Mesenchymal stem cell (in vitro differentiated cells and primary cell): ENCODE results near the gene PRKCG.
A peak's percentile ranks its signal among the peaks of the same experiment; 100 is the strongest.

Experiments
- DNase-seq: peaks from one replicate; pipeline ENCODE4 v3.0.0-alpha.2; 2013
- H2AFZ ChIP-seq: one replicate; pipeline ENCODE4 v1.6.1; 2013; ENCODE audit warnings: low read depth, mild to moderate bottlenecking, control low read depth, inconsistent platforms, low read length, moderate library complexity
- H2AK5ac ChIP-seq: 2 replicates; pipeline ENCODE4 v1.6.1; 2013; ENCODE audit warnings: low read length, moderate library complexity, mild to moderate bottlenecking, inconsistent platforms; ENCODE audit not compliant: severe bottlenecking
- H2BK120ac ChIP-seq: one replicate; pipeline ENCODE4 v1.6.1; 2013; ENCODE audit warnings: low read depth, mild to moderate bottlenecking, inconsistent platforms, low read length, moderate library complexity
- H2BK12ac ChIP-seq, 2 experiments: one replicate each; pipeline ENCODE4 v1.6.1; 2013; ENCODE audit warnings: inconsistent platforms in 2 of 2, low read length in 2 of 2, mild to moderate bottlenecking in 2 of 2, moderate library complexity in 2 of 2, control low read depth in 1 of 2
- H2BK15ac ChIP-seq: one replicate; pipeline ENCODE4 v1.6.1; 2013; ENCODE audit warnings: mild to moderate bottlenecking, low read depth, inconsistent platforms; ENCODE audit not compliant: poor library complexity, severe bottlenecking
- H2BK5ac ChIP-seq: 2 replicates; pipeline ENCODE4 v1.6.1; 2013; ENCODE audit warnings: low read depth, mild to moderate bottlenecking, low read length, control low read depth, inconsistent platforms; ENCODE audit not compliant: poor library complexity, severe bottlenecking
- H3K14ac ChIP-seq, 2 experiments: one replicate each; pipeline ENCODE4 v1.6.1; 2013; ENCODE audit warnings: inconsistent platforms in 2 of 2, low read length in 2 of 2, control low read depth in 1 of 2, mild to moderate bottlenecking in 1 of 2, moderate library complexity in 1 of 2
- H3K18ac ChIP-seq, 2 experiments: one replicate each; pipeline ENCODE4 v1.6.1; 2013; ENCODE audit warnings: inconsistent platforms in 2 of 2, low read length in 2 of 2, control low read depth in 1 of 2, low read depth in 1 of 2, mild to moderate bottlenecking in 1 of 2
- H3K23ac ChIP-seq, 2 experiments: one replicate each; pipeline ENCODE4 v1.6.1; 2013; ENCODE audit warnings: inconsistent platforms in 2 of 2, low read length in 2 of 2, mild to moderate bottlenecking in 2 of 2, moderate library complexity in 2 of 2, control low read depth in 1 of 2
- H3K27ac ChIP-seq: 2 replicates; pipeline ENCODE4 v1.5.1; 2013; ENCODE audit warnings: mild to moderate bottlenecking, moderate library complexity, low read length, control low read depth, inconsistent platforms; ENCODE audit not compliant: poor library complexity, severe bottlenecking
- H3K27me3 ChIP-seq, 2 experiments: 2 replicates each; pipeline versions ENCODE4 v1.6.1 to v1.7.0; 2013; ENCODE audit warnings: low read length in 2 of 2, mild to moderate bottlenecking in 2 of 2, moderate library complexity in 2 of 2, control low read depth in 1 of 2, inconsistent platforms in 1 of 2; ENCODE audit not compliant: control insufficient read depth in 1 of 2, insufficient read depth in 1 of 2
- H3K36me3 ChIP-seq, 2 experiments: 2 replicates each; pipeline versions ENCODE4 v1.6.1 to v1.7.0; 2013; ENCODE audit warnings: low read length in 2 of 2, control low read depth in 1 of 2, inconsistent platforms in 1 of 2, low read depth in 1 of 2, mild to moderate bottlenecking in 1 of 2; ENCODE audit not compliant: insufficient read depth in 2 of 2, control insufficient read depth in 1 of 2
- H3K4ac ChIP-seq, 2 experiments: one replicate each; pipeline ENCODE4 v1.6.1; 2013; ENCODE audit warnings: inconsistent platforms in 2 of 2, low read length in 2 of 2, mild to moderate bottlenecking in 2 of 2, moderate library complexity in 2 of 2, control low read depth in 1 of 2, low read depth in 1 of 2
- H3K4me1 ChIP-seq: 2 replicates; pipeline ENCODE4 v1.6.1; 2013; ENCODE audit warnings: low read depth, low read length, control low read depth; ENCODE audit not compliant: control insufficient read depth, insufficient read depth
- H3K4me2 ChIP-seq: 2 replicates; pipeline ENCODE4 v1.6.1; 2013; ENCODE audit warnings: low read length, mild to moderate bottlenecking, inconsistent platforms; ENCODE audit not compliant: poor library complexity, severe bottlenecking
- H3K4me3 ChIP-seq, 2 experiments: 2 replicates each; pipeline versions ENCODE4 v1.5.1 to v1.7.0; 2013; ENCODE audit warnings: low read length in 2 of 2, mild to moderate bottlenecking in 2 of 2, control low read depth in 1 of 2, low read depth in 1 of 2; ENCODE audit not compliant: insufficient read depth in 1 of 2
- H3K79me1 ChIP-seq: replicated peaks from 2 replicates; pipeline ENCODE4 v1.6.1; 2013; ENCODE audit warnings: mild to moderate bottlenecking, control low read depth, low read length, inconsistent platforms; ENCODE audit not compliant: poor library complexity, severe bottlenecking
- H3K9ac ChIP-seq: 2 replicates; pipeline ENCODE4 v1.7.0; 2013; ENCODE audit warnings: mild to moderate bottlenecking, low read length, moderate library complexity
- H3K9me3 ChIP-seq: 2 replicates; pipeline ENCODE4 v1.7.0; 2013; ENCODE audit warnings: mild to moderate bottlenecking, low read length; ENCODE audit not compliant: control insufficient read depth
- H4K8ac ChIP-seq: one replicate; pipeline ENCODE4 v1.6.1; 2013; ENCODE audit warnings: inconsistent platforms, mild to moderate bottlenecking, low read length, moderate library complexity
- H4K91ac ChIP-seq: one replicate; pipeline ENCODE4 v1.6.1; 2013; ENCODE audit warnings: mild to moderate bottlenecking, low read length, inconsistent platforms
- WGBS: methylation state at CpG from one replicate; pipeline ENCODE4 v1.1.7; 2013; ENCODE audit warnings: mixed read lengths; 5-methylcytosine and 5-hydroxymethylcytosine counted together

The PRKCG gene

DNA sequence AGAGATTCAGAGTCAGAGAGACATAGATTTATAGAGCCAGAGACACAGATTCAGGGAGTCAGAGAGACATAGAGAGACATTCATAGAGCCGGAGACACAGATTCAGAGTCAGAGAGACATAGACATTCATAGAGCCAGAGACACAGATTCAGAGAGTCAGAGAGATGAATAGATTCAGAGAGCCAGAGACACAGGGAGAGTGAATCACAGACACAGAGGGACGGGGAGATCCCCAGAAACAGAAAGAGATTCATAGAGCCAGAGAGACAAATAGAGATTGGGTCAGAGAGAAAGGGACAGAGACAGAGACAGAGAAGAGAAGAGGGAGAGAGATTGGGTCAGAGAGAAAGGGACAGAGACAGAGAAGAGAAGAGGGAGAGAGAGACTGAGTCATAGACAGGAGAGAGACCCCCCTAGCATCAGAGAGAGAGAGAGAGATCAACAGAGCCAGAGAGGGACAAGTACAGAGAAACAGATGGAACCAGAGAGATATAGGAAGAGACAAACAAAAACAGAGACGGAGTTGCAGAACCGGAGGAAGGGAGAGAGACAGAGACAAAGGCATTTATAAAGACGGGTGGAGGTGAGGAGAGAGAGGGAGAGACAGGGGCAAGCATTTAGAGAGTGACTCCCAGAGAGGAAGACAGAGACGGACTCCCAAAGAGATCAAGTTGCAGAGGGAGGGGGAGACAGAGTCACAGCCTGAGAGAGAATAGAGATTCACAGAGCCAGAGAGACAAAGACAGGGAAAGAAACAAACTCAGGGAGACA is 1.1 kb upstream of the PRKCG start:
- Histone ChIP-seq H3K9ac (peak overlapping the region; percentile 61), H3K4me2 (peak overlapping the region; percentile 70), H2AFZ (no peak overlapping the region), H2BK120ac (no peak overlapping the region), H2AK5ac (no peak overlapping the region), H2BK5ac (no peak overlapping the region), H3K79me1 (no peaks in the 10 kb centered on the region), H3K14ac (no peak overlapping the region), H4K8ac (no peak overlapping the region), H3K4me1 (peaks cover 12% of the 10 kb centered on the region), H3K18ac (no peak overlapping the region), H3K4ac (no peak overlapping the region), H2BK12ac (no peak overlapping the region), H3K9me3 (no peaks in the 10 kb centered on the region), H4K91ac (no peak overlapping the region), H3K36me3 (peaks cover 5 to 6% of the 10 kb centered on the region in 2 experiments), H3K27me3 (peaks cover 46 to 58% of the 10 kb centered on the region in 2 experiments), H3K23ac (no peak overlapping the region), H2BK15ac (no peak overlapping the region), H3K4me3 (peak overlapping the region in 1 of 2 experiments; percentile 63), H3K27ac (no peak overlapping the region)
- WGBS = 43% methylated on average over 6 of the region's 6 CpGs
- DNase-seq = peak; percentile 46

- no peak overlapping the region for H3K4me3 ChIP-seq
- no peak overlapping the region for H3K4ac ChIP-seq
- no peaks in the 10 kb centered on the region for H3K36me3 ChIP-seq
- H2BK5ac ChIP-seq = no peak overlapping the region
- peaks cover 12% of the 10 kb centered on the region for H3K4me1 ChIP-seq
- no peak overlapping the region for H4K91ac ChIP-seq
- no peak overlapping the region for H2BK120ac ChIP-seq
- H3K9me3 ChIP-seq = no peaks in the 10 kb centered on the region
- no peak overlapping the region for H3K18ac ChIP-seq
- DNase-seq = no peak
- no peak overlapping the region for H4K8ac ChIP-seq
- H3K9ac ChIP-seq = no peak overlapping the region
- no peak overlapping the region for H2BK15ac ChIP-seq
- H2AK5ac ChIP-seq = no peak overlapping the region
- no peak overlapping the region for H2BK12ac ChIP-seq
- H3K27ac ChIP-seq = no peak overlapping the region
- H3K27me3 ChIP-seq = peaks cover 49 to 62% of the 10 kb centered on the region in 2 experiments
- H3K23ac ChIP-seq = no peak overlapping the region
- no peaks in the 10 kb centered on the region for H3K79me1 ChIP-seq
- no peak overlapping the region for H3K14ac ChIP-seq
- H3K4me2 ChIP-seq = peak overlapping the region; percentile 70
- WGBS = 11% methylated on average over 15 of the region's 18 CpGs
- H2AFZ ChIP-seq = no peak overlapping the region
These were observed 524 bp downstream of the PRKCG start for GRCh38 chr19:53882391-53883050.

DNA sequence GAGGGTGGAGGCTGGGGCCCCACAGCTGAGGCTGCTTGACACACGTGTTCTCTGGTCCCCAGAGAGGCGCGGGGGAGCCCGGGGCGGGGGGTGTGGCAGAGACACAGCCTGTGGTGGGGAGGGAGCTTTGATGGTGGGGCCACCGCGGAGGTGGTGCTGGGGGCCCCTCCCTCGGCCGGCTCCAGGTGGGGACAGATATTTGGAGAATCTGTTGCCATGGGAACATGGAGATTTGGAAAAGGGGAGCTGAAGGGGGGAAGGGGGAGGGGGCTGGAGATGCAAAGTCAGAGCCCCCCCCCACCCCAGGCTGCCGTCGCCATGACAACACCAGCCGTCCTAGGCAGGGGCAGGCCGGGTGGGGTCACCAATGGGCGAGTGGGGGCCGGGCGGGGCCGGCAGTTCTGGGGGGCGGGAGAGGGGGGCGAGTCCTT is 1.2 kb downstream of the PRKCG start:
- Histone ChIP-seq H3K9me3 (no peaks in the 10 kb centered on the region), H3K4ac (no peak overlapping the region), H3K14ac (no peak overlapping the region), H4K8ac (no peak overlapping the region), H2AK5ac (no peak overlapping the region), H2BK12ac (no peak overlapping the region), H3K18ac (no peak overlapping the region), H3K4me3 (no peak overlapping the region), H3K36me3 (no peaks in the 10 kb centered on the region), H3K79me1 (no peaks in the 10 kb centered on the region), H3K9ac (no peak overlapping the region), H3K27me3 (peaks cover 49 to 62% of the 10 kb centered on the region in 2 experiments), H3K27ac (no peak overlapping the region), H2AFZ (no peak overlapping the region), H3K23ac (no peak overlapping the region), H2BK15ac (no peak overlapping the region), H4K91ac (no peak overlapping the region), H2BK5ac (no peak overlapping the region), H3K4me2 (no peak overlapping the region), H2BK120ac (no peak overlapping the region), H3K4me1 (peaks cover 12% of the 10 kb centered on the region)
- DNase-seq = no peak
- WGBS = 3% methylated on average over 11 of the region's 19 CpGs

DNA sequence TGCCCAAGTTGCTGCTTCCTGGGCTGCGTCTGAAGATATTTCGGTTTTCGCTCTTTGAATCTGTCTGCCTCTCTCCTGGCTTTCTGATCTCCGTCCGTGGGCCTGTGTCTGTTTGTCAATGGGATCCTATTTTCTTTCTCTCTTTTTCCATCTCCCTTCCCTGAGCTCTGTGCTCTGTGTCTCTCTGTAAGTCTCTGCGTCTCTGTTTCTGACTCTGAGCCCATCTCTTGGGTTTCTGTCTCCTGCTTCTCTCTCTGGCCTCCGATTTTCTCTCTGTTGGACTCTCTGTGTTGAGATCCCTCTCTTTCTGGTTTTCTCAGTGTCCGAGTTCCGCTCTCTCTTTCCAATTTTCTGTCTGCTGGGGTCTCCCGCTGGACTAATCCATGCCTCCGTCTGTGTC is 1.7 kb downstream of the PRKCG start:
- no peak overlapping the region for H3K4ac ChIP-seq
- H2BK120ac ChIP-seq = no peak overlapping the region
- H3K4me2 ChIP-seq = no peak overlapping the region
- no peak overlapping the region for H2AK5ac ChIP-seq
- H2BK12ac ChIP-seq = no peak overlapping the region
- no peak overlapping the region for H3K14ac ChIP-seq
- no peaks in the 10 kb centered on the region for H3K9me3 ChIP-seq
- H2BK5ac ChIP-seq = no peak overlapping the region
- H3K79me1 ChIP-seq = no peaks in the 10 kb centered on the region
- DNase-seq = no peak
- no peak overlapping the region for H2BK15ac ChIP-seq
- peaks cover 49 to 66% of the 10 kb centered on the region in 2 experiments for H3K27me3 ChIP-seq
- no peak overlapping the region for H3K9ac ChIP-seq
- no peak overlapping the region for H4K8ac ChIP-seq
- WGBS = 58% methylated on average over 11 of the region's 11 CpGs
- H4K91ac ChIP-seq = no peak overlapping the region
- H3K18ac ChIP-seq = no peak overlapping the region
- H3K36me3 ChIP-seq = no peaks in the 10 kb centered on the region
- H3K4me3 ChIP-seq = no peak overlapping the region
- peaks cover 11% of the 10 kb centered on the region for H3K4me1 ChIP-seq
- H2AFZ ChIP-seq = no peak overlapping the region
- H3K23ac ChIP-seq = no peak overlapping the region
- H3K27ac ChIP-seq = no peak overlapping the region
